Kasumi-1 (cell line): Measurements from ENCODE around the gene SPINK14.

Experiments
- DNase-seq, 2 experiments: peaks; one replicate each; lab custom pipeline; 2025; lab: John Stamatoyannopoulos, UW

Gene SPINK14

GRCh38 chr5:148168246-148168645, at the start of gene SPINK14:
Gene SPINK14, plus strand, starts transcription at chr5:148168546. Its CDS starts 1,187 bp downstream, at chr5:148169733.
- DNase-seq = no peak

GRCh38 chr5:148120317-148120716, 48.0 kb upstream of the SPINK14 start:
- no peak for DNase-seq

GRCh38 chr5:148125641-148126040, 42.7 kb upstream of the SPINK14 start:
- peak in 1 of 2 experiments; percentile 12 for DNase-seq

- no peak for DNase-seq
Measured at GRCh38 chr5:148135091-148136048, 33.0 kb upstream of the SPINK14 start.

- DNase-seq = no peak
Measured at GRCh38 chr5:148140846-148141245, 27.5 kb upstream of the SPINK14 start.

- no peak for DNase-seq
Measured at GRCh38 chr5:148141645-148142044, 26.7 kb upstream of the SPINK14 start.

- DNase-seq = no peak
Measured at GRCh38 chr5:148145916-148146315, 22.4 kb upstream of the SPINK14 start.

- no peak for DNase-seq
Measured at GRCh38 chr5:148146487-148146886, 21.9 kb upstream of the SPINK14 start.

GRCh38 chr5:148147415-148147814, 20.9 kb upstream of the SPINK14 start:
- DNase-seq = no peak

- no peak for DNase-seq
Measured at GRCh38 chr5:148151872-148152271, 16.5 kb upstream of the SPINK14 start.

- no peak for DNase-seq
Measured at GRCh38 chr5:148152781-148153180, 15.6 kb upstream of the SPINK14 start.

GRCh38 chr5:148156609-148157008, 11.7 kb upstream of the SPINK14 start:
- DNase-seq = no peak

- DNase-seq = no peak
Measured at GRCh38 chr5:148162038-148162437, 6.3 kb upstream of the SPINK14 start.

- no peak for DNase-seq
Measured at GRCh38 chr5:148163345-148163744, 5.0 kb upstream of the SPINK14 start.

GRCh38 chr5:148166550-148167283, 1.6 kb upstream of the SPINK14 start:
- no peak for DNase-seq

GRCh38 chr5:148172377-148172776, 4.0 kb downstream of the SPINK14 start:
- DNase-seq = no peak

GRCh38 chr5:148176480-148176879, 8.1 kb downstream of the SPINK14 start:
- DNase-seq = no peak

GRCh38 chr5:148177207-148177606, 8.9 kb downstream of the SPINK14 start:
- DNase-seq = peak; percentile 14 to 31

GRCh38 chr5:148179234-148179824, 11.0 kb downstream of the SPINK14 start:
- peak; percentile 72 to 75 for DNase-seq

- peak; percentile 21 to 32 for DNase-seq
Measured at GRCh38 chr5:148186248-148187003, 18.1 kb downstream of the SPINK14 start.

- DNase-seq = no peak
Measured at GRCh38 chr5:148191010-148191409, 22.7 kb downstream of the SPINK14 start.

GRCh38 chr5:148193202-148193601, 24.9 kb downstream of the SPINK14 start:
- no peak for DNase-seq
